ENCODE results near the gene ZNF354B.

DNA sequence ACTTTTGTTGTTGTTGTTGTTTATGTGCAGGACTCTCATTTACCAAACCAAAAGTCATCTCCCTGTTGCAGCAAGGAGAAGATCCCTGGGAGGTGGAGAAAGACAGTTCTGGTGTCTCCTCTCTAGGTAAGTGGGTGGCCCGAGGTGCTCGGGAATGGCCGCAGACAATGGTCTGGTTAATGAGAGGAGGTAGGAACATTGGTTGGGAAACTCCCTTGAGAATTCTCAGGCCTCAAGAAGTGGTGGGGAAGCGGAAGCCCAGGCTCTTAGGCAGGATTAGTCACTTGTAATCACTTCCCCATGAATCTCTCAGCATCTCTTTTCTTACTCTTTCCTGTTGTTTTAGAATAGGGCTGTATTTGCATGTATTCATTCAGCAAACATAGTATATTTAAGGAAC is 7.2 kb downstream of the ZNF354B start:
- TF ChIP-seq, protein P1, sequence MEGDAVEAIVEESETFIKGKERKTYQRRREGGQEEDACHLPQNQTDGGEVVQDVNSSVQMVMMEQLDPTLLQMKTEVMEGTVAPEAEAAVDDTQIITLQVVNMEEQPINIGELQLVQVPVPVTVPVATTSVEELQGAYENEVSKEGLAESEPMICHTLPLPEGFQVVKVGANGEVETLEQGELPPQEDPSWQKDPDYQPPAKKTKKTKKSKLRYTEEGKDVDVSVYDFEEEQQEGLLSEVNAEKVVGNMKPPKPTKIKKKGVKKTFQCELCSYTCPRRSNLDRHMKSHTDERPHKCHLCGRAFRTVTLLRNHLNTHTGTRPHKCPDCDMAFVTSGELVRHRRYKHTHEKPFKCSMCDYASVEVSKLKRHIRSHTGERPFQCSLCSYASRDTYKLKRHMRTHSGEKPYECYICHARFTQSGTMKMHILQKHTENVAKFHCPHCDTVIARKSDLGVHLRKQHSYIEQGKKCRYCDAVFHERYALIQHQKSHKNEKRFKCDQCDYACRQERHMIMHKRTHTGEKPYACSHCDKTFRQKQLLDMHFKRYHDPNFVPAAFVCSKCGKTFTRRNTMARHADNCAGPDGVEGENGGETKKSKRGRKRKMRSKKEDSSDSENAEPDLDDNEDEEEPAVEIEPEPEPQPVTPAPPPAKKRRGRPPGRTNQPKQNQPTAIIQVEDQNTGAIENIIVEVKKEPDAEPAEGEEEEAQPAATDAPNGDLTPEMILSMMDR (IDR thresholded peaks at IDR 0.05) = no peak
- TF ChIP-seq TEAD4 (CRISPR knock-in tag; IDR thresholded peaks at IDR 0.05) = no peak
- TF ChIP-seq SP1 (CRISPR knock-in tag; conservative IDR thresholded peaks at IDR 0.05) = no peak
